Measurements from ENCODE around the gene VSX1.

The VSX1 gene

GRCh38 chr20:25045343-25045712 lies 36.6 kb downstream of the VSX1 start (continued):
- no peak for TF ChIP-seq CREB5 (CRISPR knock-in tag; IDR thresholded peaks at IDR 0.05; ENCODE audit: low read depth)

DNA sequence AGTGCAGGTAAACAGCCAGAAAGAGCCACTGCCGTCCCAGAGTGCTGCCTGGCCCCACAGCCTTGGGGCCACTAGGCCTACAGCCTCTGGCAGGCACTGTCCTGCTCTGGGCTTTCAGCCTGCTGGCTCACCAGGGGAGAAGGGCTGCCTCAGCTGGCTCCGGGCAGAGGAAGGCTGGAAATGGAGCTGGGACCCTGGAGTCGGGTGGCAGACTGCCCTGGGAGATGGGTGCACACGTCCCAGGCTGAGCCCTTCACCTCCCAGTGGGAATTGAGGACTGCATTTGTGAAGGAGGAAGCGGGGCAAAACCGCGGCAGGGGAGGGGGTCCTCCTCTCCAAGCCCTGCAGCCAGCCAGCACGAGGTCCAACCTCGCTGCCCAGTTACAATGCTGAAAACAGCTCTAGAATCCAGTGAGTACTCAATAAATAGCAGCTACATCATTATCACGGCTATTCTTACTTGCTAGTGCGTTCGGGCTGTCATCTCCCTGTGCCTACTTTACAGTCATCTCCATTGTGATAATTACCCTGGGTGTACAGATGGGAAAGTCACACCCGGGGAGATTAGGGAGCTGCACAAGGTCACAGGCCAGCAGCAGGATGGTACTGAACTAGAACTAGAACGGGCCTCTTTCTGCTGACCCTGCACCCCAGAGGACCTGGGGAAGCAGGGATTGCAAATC lies 37.1 kb downstream of the VSX1 start:
- no peak for ATAC-seq
- TF ChIP-seq, protein P1, sequence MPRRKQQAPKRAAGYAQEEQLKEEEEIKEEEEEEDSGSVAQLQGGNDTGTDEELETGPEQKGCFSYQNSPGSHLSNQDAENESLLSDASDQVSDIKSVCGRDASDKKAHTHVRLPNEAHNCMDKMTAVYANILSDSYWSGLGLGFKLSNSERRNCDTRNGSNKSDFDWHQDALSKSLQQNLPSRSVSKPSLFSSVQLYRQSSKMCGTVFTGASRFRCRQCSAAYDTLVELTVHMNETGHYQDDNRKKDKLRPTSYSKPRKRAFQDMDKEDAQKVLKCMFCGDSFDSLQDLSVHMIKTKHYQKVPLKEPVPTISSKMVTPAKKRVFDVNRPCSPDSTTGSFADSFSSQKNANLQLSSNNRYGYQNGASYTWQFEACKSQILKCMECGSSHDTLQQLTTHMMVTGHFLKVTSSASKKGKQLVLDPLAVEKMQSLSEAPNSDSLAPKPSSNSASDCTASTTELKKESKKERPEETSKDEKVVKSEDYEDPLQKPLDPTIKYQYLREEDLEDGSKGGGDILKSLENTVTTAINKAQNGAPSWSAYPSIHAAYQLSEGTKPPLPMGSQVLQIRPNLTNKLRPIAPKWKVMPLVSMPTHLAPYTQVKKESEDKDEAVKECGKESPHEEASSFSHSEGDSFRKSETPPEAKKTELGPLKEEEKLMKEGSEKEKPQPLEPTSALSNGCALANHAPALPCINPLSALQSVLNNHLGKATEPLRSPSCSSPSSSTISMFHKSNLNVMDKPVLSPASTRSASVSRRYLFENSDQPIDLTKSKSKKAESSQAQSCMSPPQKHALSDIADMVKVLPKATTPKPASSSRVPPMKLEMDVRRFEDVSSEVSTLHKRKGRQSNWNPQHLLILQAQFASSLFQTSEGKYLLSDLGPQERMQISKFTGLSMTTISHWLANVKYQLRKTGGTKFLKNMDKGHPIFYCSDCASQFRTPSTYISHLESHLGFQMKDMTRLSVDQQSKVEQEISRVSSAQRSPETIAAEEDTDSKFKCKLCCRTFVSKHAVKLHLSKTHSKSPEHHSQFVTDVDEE (CRISPR knock-in tag; IDR thresholded peaks at IDR 0.05): no peak
- no peak for TF ChIP-seq ZC3H10 (CRISPR knock-in tag; IDR thresholded peaks at IDR 0.05)
- TF ChIP-seq ESRRG (CRISPR knock-in tag; IDR thresholded peaks at IDR 0.05): no peak
- TF ChIP-seq BACH2 (CRISPR knock-in tag; IDR thresholded peaks at IDR 0.05; ENCODE audit: borderline replicate concordance): no peak
- TF ChIP-seq, protein P2, sequence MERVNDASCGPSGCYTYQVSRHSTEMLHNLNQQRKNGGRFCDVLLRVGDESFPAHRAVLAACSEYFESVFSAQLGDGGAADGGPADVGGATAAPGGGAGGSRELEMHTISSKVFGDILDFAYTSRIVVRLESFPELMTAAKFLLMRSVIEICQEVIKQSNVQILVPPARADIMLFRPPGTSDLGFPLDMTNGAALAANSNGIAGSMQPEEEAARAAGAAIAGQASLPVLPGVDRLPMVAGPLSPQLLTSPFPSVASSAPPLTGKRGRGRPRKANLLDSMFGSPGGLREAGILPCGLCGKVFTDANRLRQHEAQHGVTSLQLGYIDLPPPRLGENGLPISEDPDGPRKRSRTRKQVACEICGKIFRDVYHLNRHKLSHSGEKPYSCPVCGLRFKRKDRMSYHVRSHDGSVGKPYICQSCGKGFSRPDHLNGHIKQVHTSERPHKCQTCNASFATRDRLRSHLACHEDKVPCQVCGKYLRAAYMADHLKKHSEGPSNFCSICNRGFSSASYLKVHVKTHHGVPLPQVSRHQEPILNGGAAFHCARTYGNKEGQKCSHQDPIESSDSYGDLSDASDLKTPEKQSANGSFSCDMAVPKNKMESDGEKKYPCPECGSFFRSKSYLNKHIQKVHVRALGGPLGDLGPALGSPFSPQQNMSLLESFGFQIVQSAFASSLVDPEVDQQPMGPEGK (CRISPR knock-in tag; IDR thresholded peaks at IDR 0.05; ENCODE audit: borderline replicate concordance): no peak
- TF ChIP-seq ARNTL (CRISPR knock-in tag; IDR thresholded peaks at IDR 0.05; ENCODE audit: borderline replicate concordance, low read depth): no peak
- no peak for TF ChIP-seq OSR1 (CRISPR knock-in tag; IDR thresholded peaks at IDR 0.05)
- TF ChIP-seq ZFP3 (CRISPR knock-in tag; IDR thresholded peaks at IDR 0.05): no peak
- TF ChIP-seq TOX (CRISPR knock-in tag; IDR thresholded peaks at IDR 0.05; ENCODE audit: borderline replicate concordance): no peak
- TF ChIP-seq RARB (CRISPR knock-in tag; IDR thresholded peaks at IDR 0.05): no peak
- TF ChIP-seq ZNF8 (CRISPR knock-in tag; IDR thresholded peaks at IDR 0.05): no peak
- TF ChIP-seq ISL1 (CRISPR knock-in tag; IDR thresholded peaks at IDR 0.05): no peak
- TF ChIP-seq PPARA (CRISPR knock-in tag; IDR thresholded peaks at IDR 0.05; ENCODE audit: borderline replicate concordance): no peak

- no peak for TF ChIP-seq OSR1 (CRISPR knock-in tag; IDR thresholded peaks at IDR 0.05)
- no peak for ATAC-seq
These were observed 37.7 kb downstream of the VSX1 start for GRCh38 chr20:25044261-25044560.

GRCh38 chr20:25043499-25044260 lies 38.3 kb downstream of the VSX1 start:
- TF ChIP-seq ZNF8 (CRISPR knock-in tag; IDR thresholded peaks at IDR 0.05): no peak
- no peak for TF ChIP-seq ZFP30 (CRISPR knock-in tag; IDR thresholded peaks at IDR 0.05)
- TF ChIP-seq GLIS3 (CRISPR knock-in tag; IDR thresholded peaks at IDR 0.05): no peak
- TF ChIP-seq, protein P2 (CRISPR knock-in tag; IDR thresholded peaks at IDR 0.05; ENCODE audit: borderline replicate concordance): no peak
- no peak for TF ChIP-seq PPARA (CRISPR knock-in tag; IDR thresholded peaks at IDR 0.05; ENCODE audit: borderline replicate concordance)
- TF ChIP-seq, protein P1 (CRISPR knock-in tag; IDR thresholded peaks at IDR 0.05): no peak
- no peak for ATAC-seq

All from SK-N-SH treated with all-trans-retinoic acid at 6 μM for 48 hours (cell line).